ENCODE results near the gene SAMD14. TPM values are rescaled to one million over a fixed set of nuclear protein-coding genes. Genes with fewer than 3 reads are reported as not detected.

The SAMD14 gene
- total and polyA plus RNA-seq, 2 experiments from 2014 or later, result 0.70 to 4.7 TPM

GRCh38 chr17:50107790-50108414 lies 22.1 kb downstream of the SAMD14 start (continued):
- TF ChIP-seq, protein P1, sequence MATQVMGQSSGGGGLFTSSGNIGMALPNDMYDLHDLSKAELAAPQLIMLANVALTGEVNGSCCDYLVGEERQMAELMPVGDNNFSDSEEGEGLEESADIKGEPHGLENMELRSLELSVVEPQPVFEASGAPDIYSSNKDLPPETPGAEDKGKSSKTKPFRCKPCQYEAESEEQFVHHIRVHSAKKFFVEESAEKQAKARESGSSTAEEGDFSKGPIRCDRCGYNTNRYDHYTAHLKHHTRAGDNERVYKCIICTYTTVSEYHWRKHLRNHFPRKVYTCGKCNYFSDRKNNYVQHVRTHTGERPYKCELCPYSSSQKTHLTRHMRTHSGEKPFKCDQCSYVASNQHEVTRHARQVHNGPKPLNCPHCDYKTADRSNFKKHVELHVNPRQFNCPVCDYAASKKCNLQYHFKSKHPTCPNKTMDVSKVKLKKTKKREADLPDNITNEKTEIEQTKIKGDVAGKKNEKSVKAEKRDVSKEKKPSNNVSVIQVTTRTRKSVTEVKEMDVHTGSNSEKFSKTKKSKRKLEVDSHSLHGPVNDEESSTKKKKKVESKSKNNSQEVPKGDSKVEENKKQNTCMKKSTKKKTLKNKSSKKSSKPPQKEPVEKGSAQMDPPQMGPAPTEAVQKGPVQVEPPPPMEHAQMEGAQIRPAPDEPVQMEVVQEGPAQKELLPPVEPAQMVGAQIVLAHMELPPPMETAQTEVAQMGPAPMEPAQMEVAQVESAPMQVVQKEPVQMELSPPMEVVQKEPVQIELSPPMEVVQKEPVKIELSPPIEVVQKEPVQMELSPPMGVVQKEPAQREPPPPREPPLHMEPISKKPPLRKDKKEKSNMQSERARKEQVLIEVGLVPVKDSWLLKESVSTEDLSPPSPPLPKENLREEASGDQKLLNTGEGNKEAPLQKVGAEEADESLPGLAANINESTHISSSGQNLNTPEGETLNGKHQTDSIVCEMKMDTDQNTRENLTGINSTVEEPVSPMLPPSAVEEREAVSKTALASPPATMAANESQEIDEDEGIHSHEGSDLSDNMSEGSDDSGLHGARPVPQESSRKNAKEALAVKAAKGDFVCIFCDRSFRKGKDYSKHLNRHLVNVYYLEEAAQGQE (IDR thresholded peaks at IDR 0.05; ENCODE audit: unreplicated experiment), result no peak

DNA sequence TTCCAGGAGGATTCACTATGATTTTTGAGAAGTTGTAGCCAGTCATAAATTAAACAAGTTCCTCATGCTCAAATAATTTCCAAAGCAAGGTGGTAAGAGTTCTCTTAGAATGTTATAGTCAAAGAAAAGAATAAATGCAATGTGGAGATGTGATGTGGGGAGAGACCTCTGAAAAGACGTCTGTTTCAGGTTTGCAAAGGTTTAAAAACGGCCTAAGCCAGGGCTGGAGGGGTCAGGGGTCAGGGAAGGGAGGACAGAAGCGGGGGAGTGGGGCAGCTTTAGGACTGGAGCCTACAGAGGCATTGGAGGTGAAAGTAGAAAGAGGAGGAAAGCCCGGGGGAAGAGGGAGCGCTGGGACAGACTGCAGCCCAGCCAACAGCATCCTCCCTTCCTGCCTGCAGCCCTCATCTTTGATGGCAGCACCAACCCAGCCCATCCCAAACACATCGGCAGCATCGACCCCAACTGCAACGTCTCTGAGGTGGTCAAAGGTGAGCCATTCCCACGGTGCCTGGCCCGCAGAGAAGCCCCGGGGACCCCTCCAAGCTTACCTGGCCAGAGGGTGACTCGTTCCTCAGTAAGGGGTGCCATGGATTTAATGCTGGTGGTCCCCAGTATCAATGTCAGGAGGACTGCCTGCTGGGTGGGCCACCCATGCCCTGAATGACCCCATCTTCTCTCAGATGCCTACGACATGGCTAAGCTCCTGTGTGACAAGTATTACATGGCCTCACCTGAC lies 23.4 kb downstream of the SAMD14 start:
- Histone ChIP-seq H3K27ac (ENCODE audit: low read depth) (no peak overlapping the region), H3K4me3 (no peak overlapping the region), H3K9me2 (ENCODE audit: insufficient read depth) (no peaks in the 10 kb centered on the region), H3F3A (replicated peaks; ENCODE audit: low read depth) (no peaks in the 10 kb centered on the region), H3K36me3 (ENCODE audit: insufficient read depth) (no peaks in the 10 kb centered on the region), H3K79me2 (replicated peaks; ENCODE audit: insufficient read depth) (no peaks in the 10 kb centered on the region), H2AFZ (no peak overlapping the region), H3K4me2 (no peak overlapping the region), H3K27me3 (ENCODE audit: insufficient read depth) (no peaks in the 10 kb centered on the region), H4K20me1 (replicated peaks; ENCODE audit: insufficient read depth) (no peaks in the 10 kb centered on the region), H3K4me1 (ENCODE audit: insufficient read depth) (peaks cover 4% of the 10 kb centered on the region; the same call in 1 of the 2 replicates)
- no peak overlapping the region for H3K27ac Mint-ChIP-seq
- no peak for ATAC-seq
- peaks cover 6% of the 10 kb centered on the region for H3K4me1 Mint-ChIP-seq
- DNase-seq (ENCODE audit: low spot score), result no peak
- no peaks in the 10 kb centered on the region; the same call in 1 of the 3 replicates for H3K36me3 Mint-ChIP-seq (ENCODE audit: low read depth)
- peaks cover 13% of the 10 kb centered on the region for H3K27me3 Mint-ChIP-seq (ENCODE audit: insufficient read depth, low read depth, poor library complexity)
- no peak overlapping the region for H3K4me3 Mint-ChIP-seq
- H3K9me3 Mint-ChIP-seq, result no peaks in the 10 kb centered on the region
- TF ChIP-seq, protein P2, sequence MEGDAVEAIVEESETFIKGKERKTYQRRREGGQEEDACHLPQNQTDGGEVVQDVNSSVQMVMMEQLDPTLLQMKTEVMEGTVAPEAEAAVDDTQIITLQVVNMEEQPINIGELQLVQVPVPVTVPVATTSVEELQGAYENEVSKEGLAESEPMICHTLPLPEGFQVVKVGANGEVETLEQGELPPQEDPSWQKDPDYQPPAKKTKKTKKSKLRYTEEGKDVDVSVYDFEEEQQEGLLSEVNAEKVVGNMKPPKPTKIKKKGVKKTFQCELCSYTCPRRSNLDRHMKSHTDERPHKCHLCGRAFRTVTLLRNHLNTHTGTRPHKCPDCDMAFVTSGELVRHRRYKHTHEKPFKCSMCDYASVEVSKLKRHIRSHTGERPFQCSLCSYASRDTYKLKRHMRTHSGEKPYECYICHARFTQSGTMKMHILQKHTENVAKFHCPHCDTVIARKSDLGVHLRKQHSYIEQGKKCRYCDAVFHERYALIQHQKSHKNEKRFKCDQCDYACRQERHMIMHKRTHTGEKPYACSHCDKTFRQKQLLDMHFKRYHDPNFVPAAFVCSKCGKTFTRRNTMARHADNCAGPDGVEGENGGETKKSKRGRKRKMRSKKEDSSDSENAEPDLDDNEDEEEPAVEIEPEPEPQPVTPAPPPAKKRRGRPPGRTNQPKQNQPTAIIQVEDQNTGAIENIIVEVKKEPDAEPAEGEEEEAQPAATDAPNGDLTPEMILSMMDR (conservative IDR thresholded peaks at IDR 0.05; ENCODE audit: low read depth in 2 of 2), result no peak
- TF ChIP-seq NANOG (IDR thresholded peaks at IDR 0.05; ENCODE audit: borderline replicate concordance), result no peak
- TF ChIP-seq, protein P3, sequence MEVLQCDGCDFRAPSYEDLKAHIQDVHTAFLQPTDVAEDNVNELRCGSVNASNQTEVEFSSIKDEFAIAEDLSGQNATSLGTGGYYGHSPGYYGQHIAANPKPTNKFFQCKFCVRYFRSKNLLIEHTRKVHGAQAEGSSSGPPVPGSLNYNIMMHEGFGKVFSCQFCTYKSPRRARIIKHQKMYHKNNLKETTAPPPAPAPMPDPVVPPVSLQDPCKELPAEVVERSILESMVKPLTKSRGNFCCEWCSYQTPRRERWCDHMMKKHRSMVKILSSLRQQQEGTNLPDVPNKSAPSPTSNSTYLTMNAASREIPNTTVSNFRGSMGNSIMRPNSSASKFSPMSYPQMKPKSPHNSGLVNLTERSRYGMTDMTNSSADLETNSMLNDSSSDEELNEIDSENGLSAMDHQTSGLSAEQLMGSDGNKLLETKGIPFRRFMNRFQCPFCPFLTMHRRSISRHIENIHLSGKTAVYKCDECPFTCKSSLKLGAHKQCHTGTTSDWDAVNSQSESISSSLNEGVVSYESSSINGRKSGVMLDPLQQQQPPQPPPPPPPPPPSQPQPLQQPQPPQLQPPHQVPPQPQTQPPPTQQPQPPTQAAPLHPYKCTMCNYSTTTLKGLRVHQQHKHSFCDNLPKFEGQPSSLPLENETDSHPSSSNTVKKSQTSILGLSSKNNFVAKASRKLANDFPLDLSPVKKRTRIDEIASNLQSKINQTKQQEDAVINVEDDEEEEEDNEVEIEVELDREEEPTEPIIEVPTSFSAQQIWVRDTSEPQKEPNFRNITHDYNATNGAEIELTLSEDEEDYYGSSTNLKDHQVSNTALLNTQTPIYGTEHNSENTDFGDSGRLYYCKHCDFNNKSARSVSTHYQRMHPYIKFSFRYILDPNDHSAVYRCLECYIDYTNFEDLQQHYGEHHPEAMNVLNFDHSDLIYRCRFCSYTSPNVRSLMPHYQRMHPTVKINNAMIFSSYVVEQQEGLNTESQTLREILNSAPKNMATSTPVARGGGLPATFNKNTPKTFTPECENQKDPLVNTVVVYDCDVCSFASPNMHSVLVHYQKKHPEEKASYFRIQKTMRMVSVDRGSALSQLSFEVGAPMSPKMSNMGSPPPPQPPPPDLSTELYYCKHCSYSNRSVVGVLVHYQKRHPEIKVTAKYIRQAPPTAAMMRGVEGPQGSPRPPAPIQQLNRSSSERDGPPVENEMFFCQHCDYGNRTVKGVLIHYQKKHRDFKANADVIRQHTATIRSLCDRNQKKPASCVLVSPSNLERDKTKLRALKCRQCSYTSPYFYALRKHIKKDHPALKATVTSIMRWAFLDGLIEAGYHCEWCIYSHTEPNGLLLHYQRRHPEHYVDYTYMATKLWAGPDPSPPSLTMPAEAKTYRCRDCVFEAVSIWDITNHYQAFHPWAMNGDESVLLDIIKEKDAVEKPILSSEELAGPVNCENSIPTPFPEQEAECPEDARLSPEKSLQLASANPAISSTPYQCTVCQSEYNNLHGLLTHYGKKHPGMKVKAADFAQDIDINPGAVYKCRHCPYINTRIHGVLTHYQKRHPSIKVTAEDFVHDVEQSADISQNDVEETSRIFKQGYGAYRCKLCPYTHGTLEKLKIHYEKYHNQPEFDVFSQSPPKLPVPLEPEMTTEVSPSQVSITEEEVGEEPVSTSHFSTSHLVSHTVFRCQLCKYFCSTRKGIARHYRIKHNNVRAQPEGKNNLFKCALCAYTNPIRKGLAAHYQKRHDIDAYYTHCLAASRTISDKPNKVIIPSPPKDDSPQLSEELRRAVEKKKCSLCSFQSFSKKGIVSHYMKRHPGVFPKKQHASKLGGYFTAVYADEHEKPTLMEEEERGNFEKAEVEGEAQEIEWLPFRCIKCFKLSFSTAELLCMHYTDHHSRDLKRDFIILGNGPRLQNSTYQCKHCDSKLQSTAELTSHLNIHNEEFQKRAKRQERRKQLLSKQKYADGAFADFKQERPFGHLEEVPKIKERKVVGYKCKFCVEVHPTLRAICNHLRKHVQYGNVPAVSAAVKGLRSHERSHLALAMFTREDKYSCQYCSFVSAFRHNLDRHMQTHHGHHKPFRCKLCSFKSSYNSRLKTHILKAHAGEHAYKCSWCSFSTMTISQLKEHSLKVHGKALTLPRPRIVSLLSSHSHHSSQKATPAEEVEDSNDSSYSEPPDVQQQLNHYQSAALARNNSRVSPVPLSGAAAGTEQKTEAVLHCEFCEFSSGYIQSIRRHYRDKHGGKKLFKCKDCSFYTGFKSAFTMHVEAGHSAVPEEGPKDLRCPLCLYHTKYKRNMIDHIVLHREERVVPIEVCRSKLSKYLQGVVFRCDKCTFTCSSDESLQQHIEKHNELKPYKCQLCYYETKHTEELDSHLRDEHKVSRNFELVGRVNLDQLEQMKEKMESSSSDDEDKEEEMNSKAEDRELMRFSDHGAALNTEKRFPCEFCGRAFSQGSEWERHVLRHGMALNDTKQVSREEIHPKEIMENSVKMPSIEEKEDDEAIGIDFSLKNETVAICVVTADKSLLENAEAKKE (CRISPR knock-in tag; IDR thresholded peaks at IDR 0.05), result no peak
- TF ChIP-seq, protein P1 (IDR thresholded peaks at IDR 0.05; ENCODE audit: unreplicated experiment), result no peak
- no peak for TF ChIP-seq STAT1 (IDR thresholded peaks at IDR 0.05; ENCODE audit: unreplicated experiment)
- no peak for TF ChIP-seq POLR2AphosphoS5 (IDR thresholded peaks at IDR 0.05; ENCODE audit: low read depth)
- no peak for TF ChIP-seq EZH2phosphoT487 (IDR thresholded peaks at IDR 0.05; ENCODE audit: unreplicated experiment)

Data from GM23338 (cell line).